OCI-LY3 (cell line): ENCODE data around the gene AZGP1.
"Not testable (repeated sequence)": the region's sequence is repeated elsewhere in the genome, so short reads cannot be mapped to it uniquely, and the experiment has no call there.

Experiments used
- H2AFZ ChIP-seq: fragments of 200-600, 300-600 bp; shearing (Covaris generic); 2 replicates; pipeline ENCODE4 v1.6.0; 2014; ENCODE audit warnings: antibody characterized with exemption, low read depth, low read length
- H3K27ac ChIP-seq: fragments of 200-600, 300-600 bp; sonication (generic); 2 replicates; pipeline ENCODE4 v1.5.1; 2014; ENCODE audit warnings: mild to moderate bottlenecking, low read length, moderate library complexity, mixed read lengths
- H3K27me3 ChIP-seq: fragments of 200-600, 300-600 bp; sonication (generic); 2 replicates; pipeline ENCODE4 v1.6.1; 2014; ENCODE audit warnings: low read depth, low read length, mixed read lengths
- H3K36me3 ChIP-seq: fragments of 200-600, 300-600 bp; sonication (generic); replicated peaks from 2 replicates; pipeline ENCODE3; 2014; ENCODE audit warnings: low read depth, low read length, mixed read lengths
- H3K4me1 ChIP-seq: fragments of 300-600, 200-600 bp; sonication (generic); 2 replicates; pipeline ENCODE4 v1.6.1; 2014; ENCODE audit warnings: low read length, mixed read lengths
- H3K4me2 ChIP-seq: fragments of 200-600, 300-600 bp; sonication (generic); 2 replicates; pipeline ENCODE4 v1.6.1; 2014; ENCODE audit warnings: low read length, mixed read lengths
- H3K4me3 ChIP-seq: fragments of 300-600, 200-600 bp; sonication (generic); 2 replicates; pipeline ENCODE4 v1.5.1; 2014; ENCODE audit warnings: antibody characterized with exemption, mild to moderate bottlenecking, low read length, moderate library complexity
- H3K79me2 ChIP-seq: fragments of 300-600, 200-600 bp; shearing (Covaris generic); 2 replicates; pipeline ENCODE4 v1.6.1; 2014; ENCODE audit warnings: mild to moderate bottlenecking, low read length, mixed read lengths
- H3K9ac ChIP-seq: fragments of 300-600, 200-600 bp; shearing (Covaris generic); 2 replicates; pipeline ENCODE4 v1.6.0; 2014; ENCODE audit warnings: mild to moderate bottlenecking, low read length, moderate library complexity
- H3K9me3 ChIP-seq: fragments of 200-600, 300-600 bp; shearing (Covaris generic); 2 replicates; pipeline ENCODE4 v1.6.1; 2014; ENCODE audit warnings: low read length, mixed read lengths; ENCODE audit not compliant: insufficient read depth
- H4K20me1 ChIP-seq: fragments of 200-600, 300-600 bp; sonication (generic); 2 replicates; pipeline ENCODE4 v1.6.1; 2016; ENCODE audit warnings: low read length, mixed read lengths; ENCODE audit not compliant: insufficient read depth
- EZH2phosphoT487 ChIP-seq: fragments of 200-600 bp; shearing (Covaris generic); IDR thresholded peaks from 2 replicates; pipeline ENCODE4 v1.6.1; 2018; ENCODE audit warnings: antibody characterized with exemption, mixed run types, low read depth
- TF ChIP-seq, protein P1 (sequence below): fragments of 200-600, 300-600 bp; sonication (generic); IDR thresholded peaks from 2 replicates; pipeline ENCODE4 v1.5.1; 2014; ENCODE audit warnings: antibody characterized with exemption, low read length, low read depth

The AZGP1 gene

DNA sequence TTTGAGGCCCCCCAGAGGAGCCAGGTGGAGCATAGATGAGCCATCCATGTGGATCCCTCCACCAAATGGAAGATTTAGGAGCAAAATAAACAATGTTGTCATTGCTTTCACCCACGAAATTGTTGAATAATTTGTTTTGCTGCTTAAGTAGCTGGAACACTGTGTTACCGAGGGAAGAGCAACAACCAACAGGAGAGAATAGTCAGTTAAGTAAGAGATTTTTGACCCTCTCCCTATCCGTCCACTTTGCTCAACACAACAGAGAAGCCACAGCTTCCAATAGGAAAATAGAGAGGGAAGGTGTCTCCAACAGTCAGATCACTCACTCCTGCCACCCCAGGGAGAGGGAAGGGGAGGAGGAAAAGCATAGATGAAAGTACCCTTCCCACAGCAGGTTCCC, 35.7 kb upstream of the AZGP1 start:
- no peaks in the 10 kb centered on the region for H3K27me3 ChIP-seq
- no peak overlapping the region for H3K4me2 ChIP-seq
- peaks cover 12% of the 10 kb centered on the region for H3K79me2 ChIP-seq
- no peak overlapping the region for H3K27ac ChIP-seq
- no peak overlapping the region for H3K4me3 ChIP-seq
- H3K4me1 ChIP-seq: peaks cover 8% of the 10 kb centered on the region
- H3K36me3 ChIP-seq: no peaks in the 10 kb centered on the region
- no peaks in the 10 kb centered on the region for H4K20me1 ChIP-seq
- H2AFZ ChIP-seq: no peak overlapping the region
- H3K9me3 ChIP-seq: no peaks in the 10 kb centered on the region
- H3K9ac ChIP-seq: no peak overlapping the region
- TF ChIP-seq EZH2phosphoT487: no peak
- TF ChIP-seq, protein P1, sequence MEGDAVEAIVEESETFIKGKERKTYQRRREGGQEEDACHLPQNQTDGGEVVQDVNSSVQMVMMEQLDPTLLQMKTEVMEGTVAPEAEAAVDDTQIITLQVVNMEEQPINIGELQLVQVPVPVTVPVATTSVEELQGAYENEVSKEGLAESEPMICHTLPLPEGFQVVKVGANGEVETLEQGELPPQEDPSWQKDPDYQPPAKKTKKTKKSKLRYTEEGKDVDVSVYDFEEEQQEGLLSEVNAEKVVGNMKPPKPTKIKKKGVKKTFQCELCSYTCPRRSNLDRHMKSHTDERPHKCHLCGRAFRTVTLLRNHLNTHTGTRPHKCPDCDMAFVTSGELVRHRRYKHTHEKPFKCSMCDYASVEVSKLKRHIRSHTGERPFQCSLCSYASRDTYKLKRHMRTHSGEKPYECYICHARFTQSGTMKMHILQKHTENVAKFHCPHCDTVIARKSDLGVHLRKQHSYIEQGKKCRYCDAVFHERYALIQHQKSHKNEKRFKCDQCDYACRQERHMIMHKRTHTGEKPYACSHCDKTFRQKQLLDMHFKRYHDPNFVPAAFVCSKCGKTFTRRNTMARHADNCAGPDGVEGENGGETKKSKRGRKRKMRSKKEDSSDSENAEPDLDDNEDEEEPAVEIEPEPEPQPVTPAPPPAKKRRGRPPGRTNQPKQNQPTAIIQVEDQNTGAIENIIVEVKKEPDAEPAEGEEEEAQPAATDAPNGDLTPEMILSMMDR: no peak

- H3K36me3 ChIP-seq: no peaks in the 10 kb centered on the region
- H3K4me2 ChIP-seq: no peak overlapping the region
- no peaks in the 10 kb centered on the region for H3K9me3 ChIP-seq
- H3K27me3 ChIP-seq: no peaks in the 10 kb centered on the region
- H3K4me1 ChIP-seq: peaks cover 5% of the 10 kb centered on the region; the same call in 1 of the 2 replicates
- no peak overlapping the region for H2AFZ ChIP-seq
- TF ChIP-seq, protein P1: no peak
- TF ChIP-seq EZH2phosphoT487: no peak
- no peak overlapping the region for H3K9ac ChIP-seq
- no peaks in the 10 kb centered on the region for H4K20me1 ChIP-seq
- no peak overlapping the region for H3K27ac ChIP-seq
- no peak overlapping the region for H3K4me3 ChIP-seq
- peaks cover 5% of the 10 kb centered on the region for H3K79me2 ChIP-seq
Observed at GRCh38 chr7:100010901-100011300, 35.1 kb upstream of the AZGP1 start.

- not testable (repeated sequence) for H3K27ac ChIP-seq, H3K9ac ChIP-seq
Observed at GRCh38 chr7:100009952-100010351, 34.1 kb upstream of the AZGP1 start.

DNA sequence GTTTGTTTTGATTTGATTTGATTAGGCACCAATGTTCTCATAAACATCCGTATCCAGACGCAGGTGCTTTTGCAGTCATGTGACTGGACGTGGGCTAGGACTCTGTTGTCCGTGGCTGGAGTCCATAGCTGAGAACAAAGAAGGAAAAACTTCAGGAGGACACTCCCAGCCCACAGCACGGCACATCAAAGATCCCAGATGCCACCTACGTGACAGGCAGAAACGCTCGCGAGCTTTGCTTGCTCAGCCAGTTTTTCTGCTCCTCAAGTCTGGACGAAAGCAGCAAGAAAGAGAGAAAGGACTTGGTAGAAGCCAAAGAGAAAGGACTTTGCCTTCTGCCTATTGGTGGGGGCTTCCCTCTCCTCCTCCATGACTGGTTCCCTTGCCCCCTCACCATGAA, 32.7 kb upstream of the AZGP1 start:
- H3K4me1 ChIP-seq: no peaks in the 10 kb centered on the region
- H3K9me3 ChIP-seq: no peaks in the 10 kb centered on the region
- H3K36me3 ChIP-seq: no peaks in the 10 kb centered on the region
- H2AFZ ChIP-seq: no peak overlapping the region
- H3K27ac ChIP-seq: no peak overlapping the region
- TF ChIP-seq, protein P1: no peak
- no peak for TF ChIP-seq EZH2phosphoT487
- no peak overlapping the region for H3K4me2 ChIP-seq
- no peak overlapping the region for H3K9ac ChIP-seq
- H3K27me3 ChIP-seq: no peaks in the 10 kb centered on the region
- no peaks in the 10 kb centered on the region for H3K79me2 ChIP-seq
- H4K20me1 ChIP-seq: no peaks in the 10 kb centered on the region
- no peak overlapping the region for H3K4me3 ChIP-seq

More at GRCh38 chr7:100009952-100010351, 34.1 kb upstream of the AZGP1 start:
- H3K36me3 ChIP-seq, H3K4me3 ChIP-seq, H3K9me3 ChIP-seq, H4K20me1 ChIP-seq, H3K27me3 ChIP-seq, H3K4me2 ChIP-seq, H3K79me2 ChIP-seq, H3K4me1 ChIP-seq, H2AFZ ChIP-seq: not testable (repeated sequence)

DNA sequence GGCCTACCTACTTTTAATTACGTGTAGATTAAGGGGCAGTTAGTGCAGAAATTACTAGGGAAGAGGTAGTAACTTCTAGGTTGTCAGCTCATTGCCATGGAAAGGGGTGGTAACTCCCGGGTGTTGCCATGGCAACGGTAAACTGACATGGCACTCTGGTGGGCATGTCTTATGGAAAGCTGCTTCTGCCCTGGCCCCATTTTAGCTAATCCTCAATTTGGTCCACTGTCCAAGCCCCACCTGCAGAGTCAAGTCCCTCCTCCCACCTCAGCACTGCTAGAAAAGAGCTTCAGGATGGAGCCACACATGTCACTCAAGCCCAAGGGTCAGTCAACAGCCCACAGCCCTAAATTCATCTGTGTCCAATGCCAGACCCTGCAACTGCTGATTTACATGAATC, 32.1 kb upstream of the AZGP1 start:
- no peak overlapping the region for H3K4me2 ChIP-seq
- TF ChIP-seq, protein P1: no peak
- no peak for TF ChIP-seq EZH2phosphoT487
- H3K4me3 ChIP-seq: no peak overlapping the region
- H4K20me1 ChIP-seq: no peaks in the 10 kb centered on the region
- no peaks in the 10 kb centered on the region for H3K27me3 ChIP-seq
- H3K4me1 ChIP-seq: no peaks in the 10 kb centered on the region
- no peaks in the 10 kb centered on the region for H3K79me2 ChIP-seq
- H3K36me3 ChIP-seq: no peaks in the 10 kb centered on the region
- H2AFZ ChIP-seq: no peak overlapping the region
- no peak overlapping the region for H3K27ac ChIP-seq
- no peak overlapping the region for H3K9ac ChIP-seq
- no peaks in the 10 kb centered on the region for H3K9me3 ChIP-seq
